Esophagus muscularis mucosa (tissue), 4 donors: ENCODE measurements around the gene GPR179. TPM values are rescaled to one million over a fixed set of nuclear protein-coding genes. Genes with fewer than 3 reads are reported as not detected.

Experiments used
- DNase-seq: peaks from one replicate; pipeline ENCODE4 v3.0.0-alpha.2; 2017; ENCODE audit errors: extremely low spot score
- H3K27ac ChIP-seq, 4 donors: fragments of 200-600 bp; sonication (generic); replicated peaks in 1 of 4; 1 replicate in 3 of 4; 2 replicates in 1 of 4; pipeline ENCODE4 v1.5.1; 2016 to 2019; ENCODE audit warnings: mild to moderate bottlenecking in 1 of 4
- H3K27me3 ChIP-seq, 4 donors: fragments of 200-600 bp; sonication (generic); one replicate each; pipeline versions ENCODE4 v1.5.1 to v1.6.0; 2016 to 2019
- H3K36me3 ChIP-seq, 4 donors: fragments of 200-600 bp; sonication (generic); one replicate each; pipeline ENCODE4 v1.5.1; 2016 to 2019
- H3K4me1 ChIP-seq, 4 donors: fragments of 200-600 bp; sonication (generic); one replicate each; pipeline ENCODE4 v1.5.1; 2016 to 2019
- H3K4me3 ChIP-seq, 4 donors: fragments of 200-600 bp; sonication (generic); 1 replicate in 2 of 4; 2 replicates in 2 of 4; pipeline ENCODE4 v1.5.1; 2016 to 2019; ENCODE audit warnings: mild to moderate bottlenecking in 4 of 4, moderate library complexity in 1 of 4
- H3K9me3 ChIP-seq, 4 donors: fragments of 200-600 bp; sonication (generic); 1 replicate in 3 of 4; 2 replicates in 1 of 4; pipeline ENCODE4 v1.5.1; 2016 to 2019
- CTCF ChIP-seq, 3 experiments: fragments of 200-600 bp in 2 of 3; fragments of 450-650 bp in 1 of 3; sonication (generic) in 2 of 3; IDR thresholded peaks; one replicate each; pipeline ENCODE4 v1.5.1; 2017 to 2019; ENCODE audit warnings: antibody characterized with exemption in 3 of 3, mild to moderate bottlenecking in 2 of 3, moderate library complexity in 1 of 3
- EP300 ChIP-seq: sonication (generic); formaldehyde crosslinking; IDR thresholded peaks from one replicate; pipeline ENCODE4 v1.6.1; 2017; ENCODE audit warnings: antibody characterized with exemption
- POLR2A ChIP-seq: fragments of 450-650 bp; IDR thresholded peaks from one replicate; pipeline ENCODE4 v1.6.1; 2017; ENCODE audit warnings: antibody characterized with exemption, moderate library complexity, mild to moderate bottlenecking, low read depth
- POLR2AphosphoS5 ChIP-seq, 2 donors: sonication (generic); formaldehyde crosslinking; IDR thresholded peaks; one replicate each; pipeline ENCODE4 v1.6.1; 2017; ENCODE audit warnings: antibody characterized with exemption in 2 of 2
- WGBS: methylation state at CpG from one replicate; pipeline ENCODE4 v1.1.5; 2018; 5-methylcytosine and 5-hydroxymethylcytosine counted together
- intact Hi-C: fragments of 100-400 bp; cut with DNase I; formaldehyde crosslinking; loops from one replicate; pipeline ENCODE4 v1.15.1; 2023
- total RNA-seq, 4 donors: library from RNA; depleted of rRNA; stranded (reverse); fragments of >200 nt; gene quantifications; one replicate each; pipeline versions ENCODE4 v1.1.0 to v1.2.1, GENCODE V29; 2016

GPR179 gene
- total RNA-seq, 4 donors from 2014 or later: under 0.01 to 0.29 TPM; not detected in 2

GRCh38 chr17:38352245-38353085, 8.7 kb upstream of the GPR179 start:
- Histone ChIP-seq H3K4me1 (peaks cover 36 to 57% (median 52%) of the 10 kb centered on the region in 4 donors), H3K4me3 (peak overlapping the region; percentile 84 to 99 (median 98)), H3K36me3 (no peaks in the 10 kb centered on the region), H3K27ac (peak overlapping the region; percentile 91 to 95 (median 94)), H3K27me3 (no peaks in the 10 kb centered on the region), H3K9me3 (no peaks in the 10 kb centered on the region)
- no peak for DNase-seq
- TF ChIP-seq POLR2AphosphoS5 (IDR thresholded peaks at IDR 0.05): no peak
- TF ChIP-seq CTCF (IDR thresholded peaks at IDR 0.05): no peak
- TF ChIP-seq POLR2A: no peak
- no peak for TF ChIP-seq EP300
- WGBS: 0% methylated on average over 8 of the region's 72 CpGs
- intact Hi-C loops: loop anchor here (10.0 kb wide), 1 partner anchor 142 kb away; no protein-coding TSS in a partner anchor

DNA sequence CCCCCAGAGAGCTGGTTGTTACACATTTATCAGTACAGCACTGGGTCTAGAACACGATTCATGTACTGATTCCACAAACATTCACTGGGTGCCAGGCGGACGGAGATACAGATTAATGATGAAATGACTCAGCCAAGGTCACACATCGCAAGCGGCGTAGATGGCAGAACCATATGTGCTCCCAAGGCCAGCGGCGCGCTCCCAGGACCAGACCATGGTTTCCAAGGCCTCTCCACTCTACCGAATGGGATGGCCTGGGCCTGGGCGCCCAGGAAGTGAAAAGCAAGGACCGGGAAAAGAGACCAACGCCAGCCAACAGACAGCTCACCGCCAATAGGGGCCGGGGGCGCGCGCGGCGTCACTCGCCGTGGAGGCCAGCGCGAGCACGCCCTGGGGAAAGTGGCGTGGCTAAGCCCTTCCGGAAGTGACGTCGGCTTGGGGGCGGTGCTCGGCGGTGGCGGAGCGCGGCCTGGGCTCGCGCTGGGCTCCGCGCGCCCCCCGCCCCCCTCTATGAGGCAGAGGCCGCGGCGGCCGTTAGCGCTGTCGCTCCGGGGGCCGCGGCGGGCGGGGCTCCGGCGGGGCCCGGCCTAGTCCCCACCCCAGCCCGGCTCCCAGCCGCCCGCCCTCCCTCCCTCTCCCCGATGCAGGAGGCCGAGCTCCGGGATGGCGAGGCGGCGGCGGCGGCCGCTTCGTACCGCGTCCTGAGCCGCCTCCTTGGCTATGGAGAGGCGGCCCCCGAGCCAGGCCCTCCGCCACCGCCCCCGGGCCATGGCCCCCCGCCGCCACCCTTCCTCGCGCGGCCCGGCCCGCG, 7.9 kb upstream of the GPR179 start, which contains the start of gene SOCS7:
TSS of gene SOCS7 (plus strand) at position 433 of the 811 bp plus-strand sequence. CDS start at position 642, 209 bp downstream.
- peak within 1 kb of the TSS; percentile 91 to 95 (median 94) for H3K27ac ChIP-seq
- intact Hi-C loops: loop anchor here (10.0 kb wide), 1 partner anchor 143 kb away; no protein-coding TSS in a partner anchor

DNA sequence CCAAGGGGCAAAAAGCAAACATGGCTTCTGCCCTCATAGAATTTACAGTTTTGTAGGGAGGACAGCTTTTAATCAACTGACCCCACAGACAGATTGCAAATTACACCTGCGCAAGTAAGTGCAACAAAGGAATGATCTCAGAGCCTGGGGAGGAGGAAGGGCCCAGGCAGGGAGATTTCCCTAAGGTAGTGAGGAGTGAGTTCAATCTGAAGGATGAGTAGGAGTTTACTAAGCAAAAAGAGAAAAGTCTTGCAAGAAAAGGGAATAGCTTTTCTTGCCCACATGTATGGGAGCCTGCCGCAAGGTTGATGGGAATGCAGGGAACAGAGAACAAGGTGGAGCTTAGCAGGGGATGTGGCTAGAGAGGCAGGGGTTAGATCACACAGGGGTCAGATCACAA, 6.3 kb upstream of the GPR179 start:
- no peaks in the 10 kb centered on the region for H3K36me3 ChIP-seq
- H3K27me3 ChIP-seq: no peaks in the 10 kb centered on the region
- WGBS: 93% methylated on average over 2 of the region's 2 CpGs
- DNase-seq: no peak
- intact Hi-C loops: loop anchor here (10.0 kb wide), 1 partner anchor 145 kb away; no protein-coding TSS in a partner anchor
- peaks cover 12 to 32% (median 28%) of the 10 kb centered on the region in 4 donors for H3K4me1 ChIP-seq
- no peak for TF ChIP-seq POLR2AphosphoS5 (IDR thresholded peaks at IDR 0.05)
- TF ChIP-seq EP300: no peak
- no peak for TF ChIP-seq POLR2A
- no peak for TF ChIP-seq CTCF (IDR thresholded peaks at IDR 0.05)
- no peak overlapping the region for H3K4me3 ChIP-seq
- peak overlapping the region in 3 of 4 donors; percentile 0 to 95 (median 61) for H3K27ac ChIP-seq
- no peaks in the 10 kb centered on the region for H3K9me3 ChIP-seq

More for the DNA sequence above, 7.9 kb upstream of the GPR179 start, which contains the start of gene SOCS7:
- Histone ChIP-seq H3K4me1 (peaks cover 28 to 48% (median 44%) of the 10 kb centered on the region in 4 donors), H3K9me3 (no peaks in the 10 kb centered on the region), H3K27me3 (no peaks in the 10 kb centered on the region), H3K4me3 (peak within 1 kb of the TSS; percentile 84 to 99 (median 98)), H3K36me3 (no peaks in the 10 kb centered on the region)
- 7% methylated on average over 24 of the region's 84 CpGs for WGBS
- peak; percentile 97 for DNase-seq
- TF ChIP-seq POLR2A (no peak), POLR2AphosphoS5 (IDR thresholded peaks at IDR 0.05) (peak; percentile 79 to 87), EP300 (peak; percentile 34)

GRCh38 chr17:38349097-38349730, 5.5 kb upstream of the GPR179 start:
- Histone ChIP-seq H3K4me1 (peaks cover 11 to 24% (median 20%) of the 10 kb centered on the region in 4 donors), H3K27me3 (peaks cover 0 to under 1% (median 0%) of the 10 kb centered on the region in 4 donors), H3K36me3 (no peaks in the 10 kb centered on the region), H3K4me3 (no peak overlapping the region), H3K27ac (peak overlapping the region in 3 of 4 donors; percentile 49 to 95 (median 61)), H3K9me3 (no peaks in the 10 kb centered on the region)
- intact Hi-C loops: loop anchor here (1.0 to 5.0 kb wide), 2 partner anchors 53 to 65 kb away; no protein-coding TSS in a partner anchor
- 16% methylated on average over 8 of the region's 8 CpGs for WGBS
- TF ChIP-seq CTCF (IDR thresholded peaks at IDR 0.05): peak; percentile 89 to 95 (median 94)
- TF ChIP-seq POLR2A: no peak
- no peak for TF ChIP-seq EP300
- peak in 1 of 2 donors; percentile 59 for TF ChIP-seq POLR2AphosphoS5 (IDR thresholded peaks at IDR 0.05)
- DNase-seq: peak; percentile 96
